Endothelial cell (in vitro differentiated cells): ENCODE measurements around the gene EIF3C. TPM values are rescaled to one million over a fixed set of nuclear protein-coding genes. Genes with fewer than 3 reads are reported as not detected.
A peak's percentile ranks its signal among the peaks of the same experiment; 100 is the strongest.
"Not testable (repeated sequence)": the region's sequence is repeated elsewhere in the genome, so short reads cannot be mapped to it uniquely, and the experiment has no call there.

Experiments
- DNase-seq: peaks from one replicate; pipeline ENCODE4 v3.0.0; 2021; ENCODE audit warnings: low spot score
- H3K27ac Mint-ChIP-seq: one replicate; pipeline ENCODE4 v1.8.0; 2021; ENCODE audit warnings: mixed read lengths, inconsistent platforms; ENCODE audit not compliant: unreplicated experiment
- H3K27me3 Mint-ChIP-seq: one replicate; pipeline ENCODE4 v1.8.0; 2021; ENCODE audit warnings: mild to moderate bottlenecking, moderate library complexity, mixed read lengths, inconsistent platforms; ENCODE audit not compliant: unreplicated experiment
- H3K36me3 Mint-ChIP-seq: one replicate; pipeline ENCODE4 v1.8.0; 2021; ENCODE audit warnings: mild to moderate bottlenecking, low read depth, mixed read lengths, inconsistent platforms; ENCODE audit not compliant: unreplicated experiment
- H3K4me1 Mint-ChIP-seq: one replicate; pipeline ENCODE4 v1.8.0; 2021; ENCODE audit warnings: mild to moderate bottlenecking, mixed read lengths, inconsistent platforms; ENCODE audit not compliant: unreplicated experiment
- H3K4me3 Mint-ChIP-seq: one replicate; pipeline ENCODE4 v1.8.0; 2021; ENCODE audit warnings: mild to moderate bottlenecking, mixed read lengths, inconsistent platforms; ENCODE audit not compliant: unreplicated experiment
- H3K9me3 Mint-ChIP-seq: one replicate; pipeline ENCODE4 v1.8.0; 2021; ENCODE audit warnings: mixed read lengths, inconsistent platforms; ENCODE audit not compliant: unreplicated experiment
- CTCF ChIP-seq: fragments of 200-600 bp; sonication (generic); IDR thresholded peaks from one replicate; pipeline ENCODE4 v1.5.0; 2021; ENCODE audit warnings: antibody characterized with exemption; ENCODE audit not compliant: unreplicated experiment
- microRNA-seq: library from miRNA; unstranded; fragments of <30 nt; microRNA quantifications from one replicate; pipeline ENCODE4, GENCODE V29; 2020; ENCODE audit not compliant: unreplicated experiment
- total RNA-seq: library from RNA; stranded (reverse); fragmentation: NEBNext Ultra II Directional; extraction: Animal tissue kit (Norgen Biotek cat#: 25700); gene quantifications from one replicate; pipeline ENCODE4 v1.2.1, GENCODE V29; 2021; ENCODE audit not compliant: unreplicated experiment

Gene EIF3C
- total RNA-seq, 1 donor from 2014 or later: 968 TPM

- TF ChIP-seq CTCF: peak; percentile 45
These were observed 38.8 kb downstream of the EIF3C start for GRCh38 chr16:28749997-28750465.

GRCh38 chr16:28750469-28751067 is 39.3 kb downstream of the EIF3C start:
- not testable (repeated sequence) for H3K4me1 Mint-ChIP-seq, H3K27ac Mint-ChIP-seq, H3K27me3 Mint-ChIP-seq, DNase-seq, H3K36me3 Mint-ChIP-seq, H3K4me3 Mint-ChIP-seq, H3K9me3 Mint-ChIP-seq

More at GRCh38 chr16:28749997-28750465, 38.8 kb downstream of the EIF3C start:
- DNase-seq: peak; percentile 25
- not testable (repeated sequence) for H3K27me3 Mint-ChIP-seq, H3K4me1 Mint-ChIP-seq, H3K4me3 Mint-ChIP-seq, H3K36me3 Mint-ChIP-seq, H3K9me3 Mint-ChIP-seq, H3K27ac Mint-ChIP-seq

GRCh38 chr16:28751487-28751886 is 40.2 kb downstream of the EIF3C start, which contains the start of gene NPIPB9:
Gene NPIPB9, plus strand, starts transcription at chr16:28751787.
- H3K27ac Mint-ChIP-seq, H3K27me3 Mint-ChIP-seq, H3K4me3 Mint-ChIP-seq, H3K9me3 Mint-ChIP-seq, DNase-seq, H3K4me1 Mint-ChIP-seq, H3K36me3 Mint-ChIP-seq: not testable (repeated sequence)

- DNase-seq, H3K9me3 Mint-ChIP-seq, H3K4me1 Mint-ChIP-seq, H3K4me3 Mint-ChIP-seq, H3K36me3 Mint-ChIP-seq, H3K27ac Mint-ChIP-seq, H3K27me3 Mint-ChIP-seq: not testable (repeated sequence)
These were observed 70.4 kb downstream of the EIF3C start for GRCh38 chr16:28781697-28782096.

GRCh38 chr16:28782357-28782756 is 71.1 kb downstream of the EIF3C start:
- not testable (repeated sequence) for H3K9me3 Mint-ChIP-seq, H3K4me1 Mint-ChIP-seq, H3K4me3 Mint-ChIP-seq, DNase-seq, H3K27ac Mint-ChIP-seq, H3K27me3 Mint-ChIP-seq, H3K36me3 Mint-ChIP-seq

Small RNA genes within 50 kb of the gene (microRNA-seq; reads per million reads assigned to microRNA genes)
- not detected for gene MIR6862-2

Other genes starting within 250 kb of the EIF3C start
- gene NPIPB7, start 239.1 kb upstream of the EIF3C start, total RNA-seq: not detected
- gene CLN3, start 219.4 kb upstream of the EIF3C start, total RNA-seq: 33.6 TPM
- 6.8 TPM for gene APOBR, start 216.8 kb upstream of the EIF3C start, total RNA-seq
- gene IL27, start 204.6 kb upstream of the EIF3C start, total RNA-seq: not detected
- gene NUPR1, start 172.5 kb upstream of the EIF3C start, total RNA-seq: not detected
- gene SGF29, start 157.5 kb upstream of the EIF3C start, total RNA-seq: 18.6 TPM
- 2.8 TPM for gene SULT1A2, start 114.4 kb upstream of the EIF3C start, total RNA-seq
- gene SULT1A1, start 101.4 kb upstream of the EIF3C start, total RNA-seq: 5.3 TPM
- 0.13 TPM for gene NPIPB8, start 73.4 kb upstream of the EIF3C start, total RNA-seq
- gene NPIPB9, start 40.3 kb downstream of the EIF3C start, total RNA-seq: 1.2 TPM
- 184 TPM for gene ATXN2L, start 111.5 kb downstream of the EIF3C start, total RNA-seq
- 173 TPM for gene TUFM, start 134.9 kb downstream of the EIF3C start, total RNA-seq
- gene SH2B1, start 152.4 kb downstream of the EIF3C start, total RNA-seq: 46.9 TPM
- 1.9 TPM for gene ATP2A1, start 167.0 kb downstream of the EIF3C start, total RNA-seq
- gene RABEP2, start 213.8 kb downstream of the EIF3C start, total RNA-seq: 16.0 TPM
- not detected for gene CD19, start 220.5 kb downstream of the EIF3C start, total RNA-seq
- 61.0 TPM for gene NFATC2IP, start 239.5 kb downstream of the EIF3C start, total RNA-seq